Measurements from ENCODE around the gene CBFA2T2. TPM values are rescaled to one million over a fixed set of nuclear protein-coding genes. Genes with fewer than 3 reads are reported as not detected.

Gene CBFA2T2
- total and polyA plus RNA-seq, 2 donors (not counting 1 experiment from before 2014, with no cell fraction given): 26.9 to 30.0 TPM

DNA sequence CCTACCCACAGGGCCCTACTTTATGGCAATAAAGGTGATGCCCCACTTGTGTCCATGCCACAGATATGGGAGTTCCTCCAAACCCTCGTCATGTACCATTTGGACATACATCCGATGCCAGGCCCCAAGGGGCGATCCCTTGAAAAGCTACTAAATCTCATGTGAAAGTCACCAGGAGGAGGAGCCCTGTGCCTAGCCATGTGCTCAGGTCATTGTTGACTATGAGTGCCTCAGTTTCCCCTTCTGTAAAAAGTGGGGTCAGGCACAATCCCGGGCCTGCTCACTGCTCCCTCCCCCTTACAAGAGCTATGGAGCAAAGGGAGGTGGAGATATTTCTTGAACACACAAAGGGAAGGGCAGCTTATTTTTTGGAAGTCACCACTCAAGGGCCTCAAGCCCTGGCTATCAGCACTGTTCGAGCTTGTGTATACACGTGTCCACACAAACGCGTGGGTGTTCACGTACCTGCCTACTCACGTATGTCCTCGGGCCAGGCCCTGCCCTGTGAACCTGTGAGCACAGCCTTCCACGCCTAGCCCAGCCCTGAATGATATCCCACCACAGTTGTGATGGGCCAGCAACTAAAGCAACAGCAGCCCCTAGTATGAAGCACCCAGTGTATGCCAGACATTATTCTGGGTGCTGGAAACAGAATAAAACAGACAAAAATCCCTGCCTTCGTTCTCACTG, 178.7 kb downstream of the CBFA2T2 start:
- TF ChIP-seq, protein P1, sequence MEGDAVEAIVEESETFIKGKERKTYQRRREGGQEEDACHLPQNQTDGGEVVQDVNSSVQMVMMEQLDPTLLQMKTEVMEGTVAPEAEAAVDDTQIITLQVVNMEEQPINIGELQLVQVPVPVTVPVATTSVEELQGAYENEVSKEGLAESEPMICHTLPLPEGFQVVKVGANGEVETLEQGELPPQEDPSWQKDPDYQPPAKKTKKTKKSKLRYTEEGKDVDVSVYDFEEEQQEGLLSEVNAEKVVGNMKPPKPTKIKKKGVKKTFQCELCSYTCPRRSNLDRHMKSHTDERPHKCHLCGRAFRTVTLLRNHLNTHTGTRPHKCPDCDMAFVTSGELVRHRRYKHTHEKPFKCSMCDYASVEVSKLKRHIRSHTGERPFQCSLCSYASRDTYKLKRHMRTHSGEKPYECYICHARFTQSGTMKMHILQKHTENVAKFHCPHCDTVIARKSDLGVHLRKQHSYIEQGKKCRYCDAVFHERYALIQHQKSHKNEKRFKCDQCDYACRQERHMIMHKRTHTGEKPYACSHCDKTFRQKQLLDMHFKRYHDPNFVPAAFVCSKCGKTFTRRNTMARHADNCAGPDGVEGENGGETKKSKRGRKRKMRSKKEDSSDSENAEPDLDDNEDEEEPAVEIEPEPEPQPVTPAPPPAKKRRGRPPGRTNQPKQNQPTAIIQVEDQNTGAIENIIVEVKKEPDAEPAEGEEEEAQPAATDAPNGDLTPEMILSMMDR (IDR thresholded peaks at IDR 0.05): no peak
- no peak for TF ChIP-seq EZH2 (IDR thresholded peaks at IDR 0.05; ENCODE audit: borderline replicate concordance, insufficient read depth, low read depth, low read length, poor library complexity, severe bottlenecking)
- no peaks in the 10 kb centered on the region for H3K27me3 ChIP-seq (replicated peaks in 1 of 4; ENCODE audit: control extremely low read depth in 1 of 4, control insufficient read depth in 3 of 4, insufficient read depth in 4 of 4, low read length in 3 of 4)
- Mint-ChIP-seq H3K27me3 (no peaks in the 10 kb centered on the region), H3K4me1 (peaks cover 37% of the 10 kb centered on the region), H3K27ac (peak overlapping the region; percentile 26), H3K4me3 (peak overlapping the region; percentile 45), H3K9me3 (ENCODE audit: insufficient read depth) (no peaks in the 10 kb centered on the region)
- intact Hi-C loops (cut with micrococcal nuclease): loop anchor here (1.0 to 5.0 kb wide), 6 partner anchors 64 to 399 kb away; partner anchors contain the start of gene RALY
- DNase-seq (no peak), ATAC-seq (ENCODE audit: low read depth) (no peak)
- H2AFZ ChIP-seq (ENCODE audit: insufficient read depth, low read depth, low read length, poor library complexity, severe bottlenecking): no peak overlapping the region
- peaks cover 18 to 42% of the 10 kb centered on the region in 2 donors for H3K4me1 ChIP-seq (ENCODE audit: control insufficient read depth in 2 of 2, insufficient read depth in 2 of 2, low read length in 2 of 2)
- POLR2A ChIA-PET: interaction anchor here (1.0 to 2.3 kb wide), 4 partner anchors 11 to 225 kb away, joined by 3 to 8 read pairs (median 6); partner anchors contain the start of genes CBFA2T2 and SNTA1
- peak overlapping the region; percentile 98 for H3K4me2 ChIP-seq (replicated peaks; ENCODE audit: low read depth, low read length, poor library complexity, severe bottlenecking)
- 94% methylated on average over 12 of the region's 13 CpGs for WGBS (ENCODE audit: insufficient coverage)
- CTCF ChIA-PET: interaction anchor here (0.6 to 6.1 kb wide), 41 partner anchors 9 to 401 kb away, joined by 3 to 61 read pairs (median 5); partner anchors contain the start of genes CBFA2T2, CDK5RAP1, PXMP4 and SNTA1
- H3K27ac ChIP-seq (ENCODE audit: low read length in 2 of 2): no peak overlapping the region
- no peaks in the 10 kb centered on the region for H3K79me2 ChIP-seq (ENCODE audit: control insufficient read depth, insufficient read depth, low read length)
- H3K36me3 ChIP-seq (replicated peaks in 1 of 2; ENCODE audit: control extremely low read depth in 1 of 2, control insufficient read depth in 1 of 2, extremely low read depth in 1 of 2, insufficient read depth in 2 of 2, low read length in 1 of 2): no peaks in the 10 kb centered on the region
- H4K20me1 ChIP-seq (ENCODE audit: control insufficient read depth, insufficient read depth, low read length, poor library complexity, severe bottlenecking): no peaks in the 10 kb centered on the region
- no peak overlapping the region for H3K9ac ChIP-seq (ENCODE audit: low read length)
- no peak overlapping the region for H3K4me3 ChIP-seq (ENCODE audit: control extremely low read depth in 1 of 5, extremely low read depth in 1 of 5, insufficient read depth in 1 of 5, low read depth in 2 of 5, low read length in 4 of 5)
- no peaks in the 10 kb centered on the region for H3K9me3 ChIP-seq (ENCODE audit: control extremely low read depth in 1 of 3, control insufficient read depth in 2 of 3, insufficient read depth in 1 of 3, low read length in 2 of 3)

DNA sequence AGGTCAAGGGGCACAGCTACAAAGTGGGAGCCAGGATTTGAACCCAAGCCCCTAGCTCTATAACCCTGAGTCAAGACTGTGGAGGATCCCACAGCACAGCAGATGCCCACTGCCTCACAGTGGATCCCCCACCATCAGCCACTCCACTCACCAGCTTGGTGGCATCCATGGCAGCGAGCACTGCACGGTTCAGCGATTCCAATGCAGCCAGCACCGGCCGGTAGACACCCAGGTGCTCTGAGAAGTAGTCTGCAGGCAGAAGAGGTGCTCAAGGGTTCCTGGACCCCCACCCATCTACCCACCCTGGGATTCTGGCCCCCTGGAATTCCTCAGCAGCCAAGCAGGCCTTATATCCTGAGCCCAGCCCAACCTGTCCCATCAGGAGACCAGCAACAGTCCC, 179.3 kb downstream of the CBFA2T2 start:
- DNase-seq (no peak), ATAC-seq (ENCODE audit: low read depth) (no peak)
- Mint-ChIP-seq H3K4me1 (peaks cover 39% of the 10 kb centered on the region), H3K4me3 (peak overlapping the region; percentile 9), H3K9me3 (ENCODE audit: insufficient read depth) (no peaks in the 10 kb centered on the region), H3K27me3 (no peaks in the 10 kb centered on the region), H3K27ac (no peak overlapping the region)
- Histone ChIP-seq H3K4me2 (replicated peaks; ENCODE audit: low read depth, low read length, poor library complexity, severe bottlenecking) (no peak overlapping the region), H3K4me1 (ENCODE audit: control insufficient read depth in 2 of 2, insufficient read depth in 2 of 2, low read length in 2 of 2) (peaks cover 17 to 41% of the 10 kb centered on the region in 2 donors), H4K20me1 (ENCODE audit: control insufficient read depth, insufficient read depth, low read length, poor library complexity, severe bottlenecking) (no peaks in the 10 kb centered on the region), H3K4me3 (ENCODE audit: control extremely low read depth in 1 of 5, extremely low read depth in 1 of 5, insufficient read depth in 1 of 5, low read depth in 2 of 5, low read length in 4 of 5) (no peak overlapping the region), H3K9ac (ENCODE audit: low read length) (no peak overlapping the region), H3K79me2 (ENCODE audit: control insufficient read depth, insufficient read depth, low read length) (peaks cover 3% of the 10 kb centered on the region), H3K27me3 (replicated peaks in 1 of 4; ENCODE audit: control extremely low read depth in 1 of 4, control insufficient read depth in 3 of 4, insufficient read depth in 4 of 4, low read length in 3 of 4) (no peaks in the 10 kb centered on the region), H3K9me3 (ENCODE audit: control extremely low read depth in 1 of 3, control insufficient read depth in 2 of 3, insufficient read depth in 1 of 3, low read length in 2 of 3) (no peaks in the 10 kb centered on the region), H3K36me3 (replicated peaks in 1 of 2; ENCODE audit: control extremely low read depth in 1 of 2, control insufficient read depth in 1 of 2, extremely low read depth in 1 of 2, insufficient read depth in 2 of 2, low read length in 1 of 2) (no peaks in the 10 kb centered on the region), H3K27ac (ENCODE audit: low read length in 2 of 2) (no peak overlapping the region), H2AFZ (ENCODE audit: insufficient read depth, low read depth, low read length, poor library complexity, severe bottlenecking) (no peak overlapping the region)
- POLR2A ChIA-PET: interaction anchor here (2.3 kb wide), 1 partner anchor 16 kb away, joined by 6 read pairs; no protein-coding TSS in a partner anchor
- CTCF ChIA-PET: interaction anchor here (0.5 to 6.1 kb wide), 16 partner anchors 8 to 400 kb away, joined by 3 to 61 read pairs (median 8); partner anchors contain the start of gene CBFA2T2
- intact Hi-C loops (cut with micrococcal nuclease): loop anchor here (2.0 to 5.0 kb wide), 4 partner anchors 112 to 398 kb away; partner anchors contain the start of gene RALY
- no peak for TF ChIP-seq EZH2 (IDR thresholded peaks at IDR 0.05; ENCODE audit: borderline replicate concordance, insufficient read depth, low read depth, low read length, poor library complexity, severe bottlenecking)
- TF ChIP-seq, protein P1 (IDR thresholded peaks at IDR 0.05): no peak
- WGBS (ENCODE audit: insufficient coverage): 73% methylated on average over 4 of the region's 5 CpGs

All from B cell (primary cell).